HG03439 (cell line): ENCODE data around the gene FOXS1.

Experiments used
- ATAC-seq: cut with Tn5 transposase; IDR thresholded peaks from one replicate; pipeline ENCODE4 v1.9.1; 2021; ENCODE audit warnings: mild to moderate bottlenecking, moderate library complexity; ENCODE audit not compliant: unreplicated experiment

The FOXS1 gene

DNA sequence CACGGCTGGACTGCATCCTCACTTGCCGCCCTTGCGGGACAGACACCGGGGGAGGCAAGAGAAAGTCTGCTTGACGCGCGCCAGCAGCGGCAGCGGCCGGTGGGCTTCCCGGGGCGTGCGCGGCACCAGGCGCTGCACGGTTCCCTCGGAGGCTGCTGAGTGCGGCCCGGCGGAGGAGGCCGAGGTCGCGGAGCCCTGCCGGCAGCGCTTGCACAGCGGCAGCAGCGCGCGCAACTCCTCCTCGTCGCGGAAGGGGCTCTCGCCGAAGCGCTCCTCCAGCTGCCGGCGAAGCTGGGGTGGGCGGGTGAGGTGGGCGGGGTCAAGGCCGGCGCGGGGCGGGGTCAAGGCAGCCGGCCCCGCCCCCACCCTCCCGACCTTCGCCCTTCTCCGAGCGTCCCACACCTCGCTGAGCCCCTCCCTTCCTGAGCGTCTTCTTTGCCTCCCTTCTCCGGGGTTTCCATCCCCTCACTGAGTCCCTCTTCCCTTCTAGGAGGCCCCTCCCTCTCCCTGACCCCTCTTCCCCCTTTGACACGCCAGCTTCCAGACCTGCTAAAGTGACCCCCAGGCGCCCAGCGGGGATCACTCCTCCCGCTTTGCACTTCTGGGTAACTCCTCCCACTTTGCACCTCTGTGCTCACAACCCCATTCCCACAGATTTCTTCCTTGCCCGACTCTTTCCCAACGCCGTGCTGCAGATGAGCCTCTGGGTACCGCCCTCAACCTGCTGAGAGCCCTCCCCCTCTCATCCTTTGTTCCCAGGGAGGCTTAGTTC, 16.2 kb upstream of the FOXS1 start:
- no peak for ATAC-seq

DNA sequence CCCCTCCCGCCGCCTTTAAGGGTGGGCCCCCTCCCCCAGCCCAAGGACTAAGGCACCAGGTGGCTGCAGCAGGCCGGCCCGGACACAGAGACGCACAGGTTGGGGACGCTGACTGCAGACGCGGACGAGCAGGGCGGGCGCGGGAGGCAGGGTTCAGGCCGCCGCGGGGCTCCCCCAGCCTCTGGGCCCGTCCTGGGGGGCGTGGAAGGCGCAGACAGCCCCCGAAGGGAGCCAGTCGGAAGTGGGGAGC, 15.7 kb upstream of the FOXS1 start:
- no peak for ATAC-seq

DNA sequence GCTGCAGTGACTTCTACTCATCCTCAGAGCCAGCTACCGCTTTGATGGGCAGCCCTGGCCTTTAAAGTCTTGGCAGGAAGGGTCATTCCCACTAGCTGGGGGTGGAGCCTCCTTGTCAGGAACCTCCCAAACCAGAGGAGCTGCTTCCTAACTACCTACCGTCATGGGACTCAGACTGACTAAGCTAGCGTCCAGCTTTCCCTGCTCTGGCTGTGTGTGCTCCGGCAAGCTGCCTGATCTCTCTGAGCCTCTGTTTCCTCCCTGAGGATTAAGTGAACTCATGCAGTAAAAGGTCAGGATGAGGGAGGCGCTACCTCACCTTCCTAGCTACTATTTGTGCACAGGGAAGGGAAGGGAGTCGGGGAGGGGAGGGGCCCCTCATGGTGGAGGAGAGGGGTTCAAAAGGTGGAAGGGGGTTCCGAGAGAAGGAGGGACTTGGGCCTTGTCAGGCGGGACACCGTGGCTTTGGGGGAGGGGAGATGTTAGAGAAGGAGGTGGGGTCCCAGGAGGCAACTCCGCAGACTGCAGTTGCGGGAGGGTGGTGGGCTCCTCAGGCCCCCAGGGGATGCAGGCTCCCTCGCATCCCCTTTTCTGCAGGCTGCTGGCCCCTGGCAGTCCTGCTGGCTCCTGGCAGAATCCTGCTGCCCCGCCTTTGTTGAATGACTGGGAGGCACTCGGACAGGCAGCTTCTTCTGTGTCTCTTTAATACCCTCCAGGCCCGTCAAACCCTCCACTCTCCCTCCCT, 15.2 kb upstream of the FOXS1 start:
- ATAC-seq = no peak

DNA sequence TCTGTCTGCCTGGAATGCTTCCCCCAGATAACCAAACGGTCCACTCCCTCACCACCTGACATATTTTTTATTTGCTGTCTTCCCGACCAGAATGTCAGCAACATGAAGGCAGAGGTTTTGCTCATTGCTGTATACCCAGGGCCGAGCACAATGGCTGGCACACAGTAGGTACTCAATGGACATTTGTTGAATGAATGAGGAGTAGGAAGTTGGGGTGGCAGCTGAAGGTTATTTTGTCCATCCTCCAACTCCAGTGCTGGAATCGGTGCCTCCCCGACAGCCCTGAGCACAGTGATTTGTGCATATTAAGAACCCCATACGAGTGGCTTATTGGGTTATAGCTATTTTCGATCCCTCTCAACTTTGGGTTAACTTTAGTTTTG, 14.6 kb upstream of the FOXS1 start:
- no peak for ATAC-seq

DNA sequence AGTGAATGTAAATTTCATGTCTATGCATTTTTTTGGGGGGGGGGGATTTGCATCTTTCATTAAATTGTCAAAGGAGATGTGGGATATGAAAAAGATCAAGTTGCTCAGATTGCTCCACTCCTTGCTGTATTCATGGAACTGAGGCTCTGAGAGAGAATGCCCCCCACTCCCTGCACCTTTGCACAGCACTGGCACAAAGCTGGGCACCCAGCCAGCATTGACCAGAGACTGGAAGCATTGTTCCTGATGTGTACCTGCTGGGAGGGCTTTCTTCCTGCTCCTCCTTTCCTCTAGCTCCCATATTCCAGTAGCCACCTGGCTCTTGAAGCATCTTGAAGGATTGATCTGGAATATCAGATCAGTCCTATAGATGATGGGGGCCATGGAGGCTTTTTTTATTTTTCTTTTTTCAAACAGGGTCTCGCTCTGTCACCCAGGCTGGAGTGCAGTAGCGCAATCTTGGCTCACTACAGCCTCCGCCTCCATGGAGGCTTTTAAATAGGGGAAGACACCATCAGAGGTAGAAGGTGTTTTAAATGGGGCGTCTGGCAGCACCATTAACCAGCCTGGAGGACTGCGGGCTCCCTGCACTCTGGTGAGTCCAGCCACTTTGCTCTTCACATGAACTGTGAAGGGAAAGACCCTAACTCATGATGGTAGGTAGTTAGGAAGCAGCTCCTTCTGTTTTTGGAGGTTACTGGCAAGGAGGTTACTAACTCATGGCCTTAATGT, 14.0 kb upstream of the FOXS1 start:
- no peak for ATAC-seq

DNA sequence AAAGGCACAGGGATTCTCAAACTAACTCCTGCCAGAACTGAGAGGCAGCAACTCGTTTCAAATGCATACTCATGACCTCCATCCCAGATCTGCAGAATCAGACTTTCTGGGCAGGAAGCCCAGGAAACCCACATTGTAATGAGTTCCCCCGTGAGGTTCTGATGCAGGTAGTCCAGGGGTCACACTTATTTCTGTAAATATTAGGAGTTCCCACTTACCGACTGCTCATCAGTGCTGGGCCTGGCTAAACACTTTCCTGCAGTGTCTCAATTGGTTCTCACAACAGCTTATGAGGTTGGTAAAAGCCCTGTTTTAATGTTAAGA, 13.3 kb upstream of the FOXS1 start:
- ATAC-seq = no peak

DNA sequence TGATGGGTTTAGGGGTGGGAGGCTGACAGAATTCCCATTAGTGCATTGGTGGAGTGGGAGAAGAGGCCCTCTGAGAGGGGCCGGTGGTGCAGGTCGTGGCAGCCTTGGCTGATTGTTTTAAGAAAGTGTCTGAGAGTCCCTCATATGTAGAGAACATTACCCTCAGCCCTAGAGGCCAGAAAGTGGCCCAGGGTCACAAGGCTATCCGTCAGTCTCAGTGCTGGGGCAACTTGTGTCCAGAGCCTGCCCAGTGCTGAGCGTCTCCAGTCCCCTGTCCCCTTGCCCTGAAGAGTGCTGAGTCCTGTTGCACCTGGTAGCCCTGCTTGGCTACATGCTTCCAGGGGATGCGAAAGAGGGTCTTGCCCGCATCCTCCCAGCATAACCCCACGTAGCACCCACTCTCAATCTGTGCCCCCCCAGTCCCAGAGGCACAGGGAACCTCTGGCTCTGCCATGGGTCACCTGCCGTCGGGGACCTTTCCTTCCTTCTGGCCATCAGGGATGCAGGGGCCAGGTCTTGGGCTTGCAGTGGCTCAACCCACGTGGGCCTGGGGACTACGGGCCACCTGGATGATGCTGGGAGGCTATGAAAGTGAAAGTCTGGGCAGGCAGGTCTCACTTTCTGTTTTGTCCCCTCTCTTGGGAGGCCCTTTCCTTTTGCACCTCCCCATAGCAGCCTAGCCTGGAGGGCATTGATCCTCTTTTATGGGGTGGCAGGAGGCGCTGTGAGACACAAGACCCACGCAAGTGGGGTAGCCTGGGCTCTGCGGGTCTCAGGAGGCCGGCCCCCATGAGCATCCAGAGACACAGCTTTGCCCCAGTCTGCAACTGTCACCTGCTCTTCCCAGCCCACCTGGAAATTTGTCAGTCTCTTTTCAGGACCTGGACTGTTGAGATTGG, 12.7 kb upstream of the FOXS1 start:
- ATAC-seq = no peak

DNA sequence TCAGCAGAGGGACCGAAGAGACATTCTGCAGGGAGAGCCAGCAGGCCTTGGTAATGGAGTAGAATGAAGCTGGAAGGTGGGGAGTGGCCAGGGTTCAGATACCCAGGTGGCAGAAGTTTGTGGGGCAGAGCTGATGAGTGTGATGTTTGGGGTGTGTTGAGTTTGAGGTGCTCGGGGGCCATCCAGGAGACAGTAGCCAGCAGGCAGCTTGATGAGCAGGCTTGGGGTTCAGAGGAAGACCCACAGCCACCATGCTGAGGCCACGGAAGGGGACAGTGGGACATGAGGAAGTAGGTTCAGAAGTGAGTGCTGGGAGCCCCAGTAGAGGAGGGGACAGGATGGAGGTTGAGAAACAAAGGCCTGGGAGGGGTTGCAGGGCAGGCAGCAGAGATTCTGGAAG, 11.1 kb upstream of the FOXS1 start:
- ATAC-seq = no peak

DNA sequence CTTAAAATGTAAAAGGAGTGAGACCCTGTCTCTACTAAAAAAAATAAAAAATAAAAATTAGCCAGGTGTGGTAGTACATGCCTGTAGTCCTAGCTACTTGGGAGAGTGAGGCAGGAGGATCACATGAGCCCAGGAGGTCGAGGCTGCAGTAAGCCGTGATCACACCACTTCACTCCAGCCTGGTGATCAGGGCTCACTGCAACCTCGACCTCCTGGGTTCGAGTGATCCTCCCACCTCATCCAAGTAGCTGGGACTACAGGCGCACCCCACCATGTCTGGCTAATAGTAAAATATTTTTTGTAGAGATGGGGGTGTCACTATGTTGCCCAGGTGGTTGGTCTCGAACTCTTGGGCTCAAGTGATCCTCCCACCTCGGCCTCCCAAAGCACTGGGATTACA, 8.1 kb upstream of the FOXS1 start:
- ATAC-seq = no peak

DNA sequence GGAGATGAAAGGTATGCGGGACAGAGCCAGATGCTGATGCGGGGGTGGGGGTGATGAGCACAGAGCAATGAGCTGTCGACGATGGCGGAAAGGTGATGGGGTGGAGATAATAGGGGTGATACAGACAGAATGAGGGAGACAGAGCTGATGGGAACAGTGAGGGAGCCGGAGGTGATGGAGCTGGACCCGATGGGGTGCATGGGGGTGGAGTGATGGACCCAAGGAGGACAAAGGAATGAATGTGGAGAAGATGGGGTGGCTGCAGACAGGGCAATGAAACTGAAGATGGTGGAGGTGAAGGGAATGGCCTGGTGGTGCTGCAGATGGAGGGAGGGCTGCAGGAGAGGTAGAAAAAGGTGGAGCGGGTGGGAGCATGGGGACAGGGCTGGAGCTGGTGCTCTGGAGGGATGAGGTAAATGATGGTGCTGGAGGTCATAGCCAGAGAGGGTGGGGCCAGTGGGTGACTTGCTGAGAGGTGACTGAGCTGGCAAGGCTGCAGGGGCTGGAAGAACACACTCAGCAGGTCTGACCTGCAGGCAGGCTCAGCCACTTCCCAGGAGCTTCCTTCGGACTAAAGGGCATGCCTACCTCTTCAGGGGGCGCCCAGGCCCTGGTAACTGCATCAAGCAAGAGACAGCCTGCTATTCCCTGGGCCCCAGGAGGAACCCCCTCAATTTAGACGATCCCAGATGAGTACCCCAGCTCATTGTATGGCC, 6.0 kb upstream of the FOXS1 start:
- no peak for ATAC-seq

DNA sequence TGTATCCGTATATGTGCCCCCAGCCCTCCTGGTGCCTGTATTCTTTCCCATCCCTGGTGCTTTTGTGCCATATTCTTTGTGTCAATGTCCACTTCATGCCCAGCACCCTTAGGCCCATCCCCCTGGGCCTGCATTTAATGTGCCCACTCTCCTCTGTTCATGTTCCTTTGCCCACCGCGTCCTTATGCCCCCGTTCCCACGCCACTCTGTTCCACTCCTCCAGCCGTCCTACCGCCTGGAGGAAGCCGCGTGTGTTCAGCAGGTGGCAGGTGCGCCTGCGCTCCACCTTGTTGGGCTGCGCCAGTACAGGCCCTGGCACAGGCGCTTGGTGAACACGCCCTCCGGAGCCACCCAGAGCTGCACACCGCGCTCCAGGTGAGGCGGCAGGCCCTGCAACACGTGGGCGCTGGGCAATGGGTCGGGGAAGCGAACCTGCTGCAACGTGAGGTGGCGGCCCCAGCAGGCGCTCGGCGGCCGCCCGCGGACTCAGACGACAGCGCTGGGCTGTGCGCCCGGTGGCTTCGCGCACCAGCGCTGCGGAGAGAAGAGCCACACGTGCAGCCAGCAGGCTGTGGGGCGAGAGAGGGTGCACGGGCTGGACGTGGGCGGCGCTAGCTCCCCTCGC, 4.0 kb upstream of the FOXS1 start:
- ATAC-seq = no peak

DNA sequence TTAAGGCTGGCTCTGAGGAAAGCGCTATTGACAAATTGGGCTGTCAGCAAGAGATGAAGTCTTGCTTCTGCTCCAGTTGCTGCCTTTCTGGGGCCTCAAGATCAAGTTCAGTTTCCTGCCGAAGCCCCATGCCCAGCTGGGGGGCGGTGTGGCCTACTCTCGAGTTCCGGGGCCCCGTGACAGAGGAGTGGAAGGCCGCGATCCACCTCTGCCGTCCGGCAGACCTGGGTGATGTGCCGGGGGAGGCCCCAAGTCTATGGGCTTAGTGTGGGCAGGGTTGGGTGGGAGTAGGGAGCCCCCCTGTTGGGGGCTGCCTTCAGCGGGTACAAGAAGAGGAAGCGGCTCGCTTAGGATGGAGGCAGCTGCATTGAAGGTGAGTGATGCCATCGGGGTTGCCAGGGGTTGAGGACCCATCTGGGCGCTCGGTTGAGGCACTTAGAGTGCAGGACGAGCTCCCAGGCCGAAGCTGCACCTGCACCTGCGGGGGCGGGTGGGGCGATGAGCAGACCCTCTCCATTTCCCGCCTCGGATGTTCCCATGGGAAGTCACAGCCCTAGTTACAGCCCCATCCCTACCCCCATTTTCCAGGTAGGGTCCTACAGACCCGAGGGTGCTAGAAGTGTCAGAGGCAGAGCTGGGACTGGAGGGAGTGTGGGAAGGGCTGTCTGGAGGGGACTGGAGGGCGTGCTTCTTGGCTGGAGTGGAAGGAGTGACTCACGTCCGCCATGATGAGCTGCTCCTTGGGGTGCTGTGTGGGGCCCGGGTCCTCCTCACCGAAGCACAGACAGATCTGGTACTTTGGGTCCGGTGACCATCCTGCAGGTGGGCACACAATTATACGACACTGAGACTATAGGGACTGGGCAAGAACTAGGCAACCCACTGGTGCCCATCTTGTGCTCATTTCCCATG, 2.9 kb upstream of the FOXS1 start:
- no peak for ATAC-seq

DNA sequence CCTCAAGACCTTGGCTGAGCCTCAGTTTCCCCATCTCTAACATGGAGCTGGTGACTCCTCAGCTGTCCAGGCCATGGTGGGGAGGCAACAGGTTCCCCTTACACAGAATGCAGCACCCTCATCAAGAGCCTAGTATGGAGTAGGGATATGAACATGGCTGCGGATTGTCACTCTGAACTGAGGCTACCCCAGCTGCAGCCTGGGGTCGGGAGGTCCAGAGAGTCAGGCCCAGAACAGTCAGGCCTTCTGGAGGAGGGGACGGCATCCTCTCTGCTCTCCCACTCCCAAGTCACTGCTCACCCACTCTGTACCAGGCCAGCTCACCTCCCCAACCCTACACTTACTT, 1.4 kb upstream of the FOXS1 start:
- no peak for ATAC-seq

DNA sequence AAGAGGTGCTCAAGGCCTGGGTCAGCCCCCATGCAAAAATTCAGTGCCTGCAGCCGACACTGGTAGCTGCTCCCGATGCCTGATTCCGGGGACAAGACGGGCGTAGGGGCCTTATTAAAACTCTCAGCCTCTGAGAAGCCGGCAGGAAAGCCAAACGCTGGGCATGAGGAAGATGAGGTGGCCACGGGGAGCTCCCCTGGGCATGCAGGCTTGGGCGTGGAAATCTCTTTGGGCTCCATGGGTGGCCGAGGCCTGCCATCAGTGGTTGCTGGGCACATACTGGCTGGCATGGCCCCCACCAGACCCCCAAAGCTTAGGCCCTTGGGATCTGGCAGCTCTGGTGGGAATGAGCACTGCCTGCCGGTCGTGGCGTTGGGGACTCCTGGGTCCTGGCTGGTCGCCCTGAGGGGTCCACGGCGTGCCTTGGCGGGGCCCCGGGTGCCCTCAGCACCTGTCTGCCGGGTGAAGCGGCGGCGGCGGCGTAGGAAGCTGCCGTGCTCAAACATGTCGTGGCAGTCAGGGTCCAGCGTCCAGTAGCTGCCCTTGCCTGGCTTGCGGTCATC, 586 bp downstream of the FOXS1 start:
- ATAC-seq = no peak

DNA sequence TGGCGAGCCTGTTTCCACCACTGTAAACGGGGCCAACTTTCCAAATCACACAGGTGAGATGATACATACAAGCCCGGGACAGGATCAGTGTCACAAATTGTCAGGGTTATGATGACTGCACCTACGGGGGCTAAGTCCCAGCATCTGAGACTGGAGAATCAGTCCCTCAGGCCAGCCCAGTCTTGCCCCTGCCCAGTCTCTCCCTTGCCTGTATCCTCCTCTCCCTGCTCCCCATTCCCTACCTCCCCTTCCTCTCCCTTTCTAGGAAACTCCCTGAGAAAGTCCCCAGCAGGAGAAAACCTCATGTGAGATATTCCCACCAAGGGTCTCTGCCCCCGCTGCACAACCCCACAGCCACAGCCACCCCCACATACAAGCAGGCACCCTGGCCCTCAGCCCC, 1.5 kb downstream of the FOXS1 start:
- ATAC-seq = no peak

DNA sequence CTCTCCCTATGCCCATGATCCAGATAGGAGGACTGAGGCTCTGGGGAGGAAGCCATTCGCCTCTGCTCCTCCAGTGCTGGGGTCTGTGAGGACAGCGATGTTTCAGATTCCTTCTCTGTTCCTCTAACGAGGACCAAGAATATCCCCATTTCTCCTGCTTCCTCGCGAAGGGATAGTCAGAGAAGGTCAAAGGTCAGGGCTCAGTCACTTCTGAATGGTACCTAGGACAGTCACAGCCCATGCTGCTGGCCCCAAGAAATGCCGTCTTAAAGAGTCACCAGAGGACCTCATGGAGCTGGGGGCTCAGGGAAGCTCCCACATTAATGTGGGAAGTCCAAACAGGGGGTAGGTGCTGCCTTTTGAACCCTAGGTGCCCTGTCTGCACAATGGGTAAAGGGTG, 2.1 kb downstream of the FOXS1 start:
- ATAC-seq = no peak

DNA sequence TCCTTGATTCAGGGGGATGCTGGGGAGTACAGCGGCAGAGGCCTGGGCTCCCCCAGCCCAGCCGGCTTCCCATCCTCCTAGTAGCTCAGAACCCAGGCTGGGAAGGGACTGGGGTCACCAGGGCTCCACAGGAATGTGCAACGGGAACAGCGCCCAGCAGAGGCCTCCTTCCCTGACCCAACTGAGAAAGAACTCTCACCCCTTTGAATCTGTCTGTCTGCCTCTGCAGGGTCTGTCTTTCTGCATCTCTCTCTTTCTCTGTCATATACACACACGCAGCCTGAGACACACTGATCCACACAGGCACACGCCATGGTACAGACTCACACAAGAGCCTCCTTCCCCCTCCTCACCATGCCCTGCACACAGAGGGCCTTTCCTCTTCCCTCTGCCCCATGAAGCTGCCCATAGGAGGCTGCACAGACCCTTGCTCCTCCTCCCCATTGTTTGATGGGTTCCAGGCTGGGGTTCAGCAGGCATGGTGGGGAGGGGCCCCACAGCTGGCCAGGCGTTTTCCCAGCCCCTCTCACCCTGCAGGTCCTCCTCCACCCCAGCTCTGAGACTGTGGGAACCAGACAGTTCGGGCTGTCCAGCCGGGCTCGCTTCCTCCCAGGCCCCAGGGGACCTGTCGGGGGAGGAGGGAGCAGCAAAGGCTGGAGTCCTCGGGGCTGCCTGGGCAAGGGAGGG, 2.8 kb downstream of the FOXS1 start:
- no peak for ATAC-seq

DNA sequence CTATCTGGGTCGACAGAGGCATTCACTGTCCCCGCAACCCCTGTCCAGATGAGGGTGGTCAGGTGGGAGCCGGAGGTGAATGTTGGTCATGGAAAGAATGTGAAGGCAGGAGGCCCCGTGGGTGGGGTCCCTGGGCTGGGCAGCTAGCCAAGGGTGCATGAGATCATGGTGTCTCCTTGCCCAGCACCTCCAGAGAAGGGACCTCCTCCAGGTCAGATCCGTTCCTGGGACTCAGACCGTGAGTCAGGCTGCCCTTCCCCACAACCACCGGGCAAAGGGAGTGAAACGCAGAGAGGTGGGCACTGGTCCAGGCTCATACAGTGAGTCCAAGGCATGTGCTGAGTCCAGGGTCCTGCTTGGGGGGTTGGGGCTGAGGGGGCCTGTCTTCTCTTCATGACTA, 3.5 kb downstream of the FOXS1 start:
- ATAC-seq = no peak
